ACC112 (cell line): Measurements from ENCODE around the gene NAGA.
"Not testable (repeated sequence)": the region's sequence is repeated elsewhere in the genome, so short reads cannot be mapped to it uniquely, and the experiment has no call there.

Source experiments
- H2AFZ ChIP-seq: fragments of 200-600 bp; sonication (generic); one replicate; pipeline ENCODE4 v1.6.0; 2017; ENCODE audit warnings: antibody characterized with exemption, low read length; ENCODE audit not compliant: unreplicated experiment
- H3K27ac ChIP-seq: fragments of 200-600 bp; sonication (generic); 2 replicates; pipeline ENCODE4 v1.5.1; 2014; ENCODE audit warnings: low read depth, mild to moderate bottlenecking, antibody characterized with exemption, low read length, moderate library complexity
- H3K27me3 ChIP-seq: fragments of 200-600 bp; sonication (generic); 2 replicates; pipeline ENCODE4 v1.6.1; 2014; ENCODE audit warnings: mild to moderate bottlenecking, antibody characterized with exemption, low read length, moderate library complexity, mixed read lengths; ENCODE audit not compliant: insufficient read depth
- H3K36me3 ChIP-seq: fragments of 200-600 bp; sonication (generic); 2 replicates; pipeline ENCODE4 v1.6.1; 2016; ENCODE audit warnings: mild to moderate bottlenecking, antibody characterized with exemption, low read length, moderate library complexity, mixed read lengths; ENCODE audit not compliant: insufficient read depth
- H3K4me1 ChIP-seq: fragments of 200-600 bp; sonication (generic); one replicate; pipeline ENCODE4 v1.6.1; 2016; ENCODE audit warnings: low read length, mixed read lengths; ENCODE audit not compliant: insufficient read depth, unreplicated experiment, control insufficient read depth
- H3K4me3 ChIP-seq: fragments of 200-600 bp; sonication (generic); 2 replicates; pipeline ENCODE4 v1.5.1; 2014; ENCODE audit warnings: mild to moderate bottlenecking, low read depth, low read length
- H3K79me2 ChIP-seq: fragments of 200-600 bp; sonication (generic); one replicate; pipeline ENCODE4 v1.6.0; 2016; ENCODE audit warnings: low read length; ENCODE audit not compliant: control insufficient read depth, unreplicated experiment, insufficient read depth

Gene NAGA

GRCh38 chr22:42074846-42075676, 4.4 kb upstream of the NAGA start:
- peak overlapping the region; percentile 65 for H3K27ac ChIP-seq
- H2AFZ ChIP-seq: peak overlapping the region; percentile 14
- H3K4me1 ChIP-seq: peaks cover 33% of the 10 kb centered on the region
- no peaks in the 10 kb centered on the region for H3K27me3 ChIP-seq
- peaks cover 4% of the 10 kb centered on the region; the same call in 1 of the 2 replicates for H3K36me3 ChIP-seq
- H3K79me2 ChIP-seq: peaks cover 24% of the 10 kb centered on the region
- peak overlapping the region; percentile 80 for H3K4me3 ChIP-seq

GRCh38 chr22:42074132-42074811, 3.7 kb upstream of the NAGA start, which contains the start of gene PHETA2:
Gene PHETA2 (plus strand): TSS chr22:42074248. CDS start chr22:42077294, 3,046 bp downstream.
- H3K79me2 ChIP-seq: peaks cover 24% of the 10 kb centered on the region
- H3K27me3 ChIP-seq: no peaks in the 10 kb centered on the region
- peak within 1 kb of the TSS; percentile 80 for H3K4me3 ChIP-seq
- H3K27ac ChIP-seq: peak within 1 kb of the TSS; percentile 65
- peaks cover 4% of the 10 kb centered on the region; the same call in 1 of the 2 replicates for H3K36me3 ChIP-seq
- peak within 1 kb of the TSS; percentile 80 for H2AFZ ChIP-seq
- peaks cover 33% of the 10 kb centered on the region for H3K4me1 ChIP-seq

- Histone ChIP-seq H2AFZ (peak overlapping the region; percentile 80), H3K79me2 (peaks cover 24% of the 10 kb centered on the region), H3K4me1 (peaks cover 28% of the 10 kb centered on the region), H3K27ac (peak overlapping the region; percentile 65), H3K27me3 (no peaks in the 10 kb centered on the region), H3K4me3 (peak overlapping the region; percentile 80), H3K36me3 (peaks cover 4% of the 10 kb centered on the region; the same call in 1 of the 2 replicates)
These were observed 3.0 kb upstream of the NAGA start for GRCh38 chr22:42073621-42074041.

- Histone ChIP-seq H3K27me3 (no peaks in the 10 kb centered on the region), H3K27ac (no peak overlapping the region), H3K36me3 (peaks cover 4% of the 10 kb centered on the region; the same call in 1 of the 2 replicates), H3K4me1 (peaks cover 19% of the 10 kb centered on the region), H3K4me3 (no peak overlapping the region), H3K79me2 (peaks cover 24% of the 10 kb centered on the region), H2AFZ (no peak overlapping the region)
These were observed 2.2 kb upstream of the NAGA start for GRCh38 chr22:42072606-42073330.

GRCh38 chr22:42071508-42071907, 896 bp upstream of the NAGA start:
- H3K36me3 ChIP-seq, H3K27me3 ChIP-seq, H2AFZ ChIP-seq: not testable (repeated sequence)
- peak overlapping the region; percentile 42; the same call in 1 of the 2 replicates for H3K27ac ChIP-seq
- H3K79me2 ChIP-seq: peaks cover 24% of the 10 kb centered on the region
- H3K4me1 ChIP-seq: peaks cover 19% of the 10 kb centered on the region
- peak overlapping the region; percentile 74 for H3K4me3 ChIP-seq

GRCh38 chr22:42069801-42070516, 653 bp downstream of the NAGA start:
- H2AFZ ChIP-seq: peak overlapping the region; percentile 20
- peaks cover 17% of the 10 kb centered on the region for H3K79me2 ChIP-seq
- peak overlapping the region; percentile 74 for H3K4me3 ChIP-seq
- no peaks in the 10 kb centered on the region for H3K27me3 ChIP-seq
- H3K36me3 ChIP-seq: no peaks in the 10 kb centered on the region
- peak overlapping the region; percentile 42 for H3K27ac ChIP-seq
- H3K4me1 ChIP-seq: peaks cover 16% of the 10 kb centered on the region

- peaks cover 2% of the 10 kb centered on the region for H3K79me2 ChIP-seq
- H3K4me3 ChIP-seq: no peak overlapping the region
These were observed 2.3 kb downstream of the NAGA start for GRCh38 chr22:42068291-42068690.

GRCh38 chr22:42067671-42068251, 2.9 kb downstream of the NAGA start:
- no peaks in the 10 kb centered on the region for H3K36me3 ChIP-seq
- H3K79me2 ChIP-seq: no peaks in the 10 kb centered on the region
- H3K4me1 ChIP-seq: peaks cover 7% of the 10 kb centered on the region
- no peaks in the 10 kb centered on the region for H3K27me3 ChIP-seq
- no peak overlapping the region for H2AFZ ChIP-seq
- no peak overlapping the region for H3K4me3 ChIP-seq
- no peak overlapping the region for H3K27ac ChIP-seq

More at GRCh38 chr22:42068291-42068690, 2.3 kb downstream of the NAGA start:
- no peak overlapping the region for H2AFZ ChIP-seq
- no peaks in the 10 kb centered on the region for H3K36me3 ChIP-seq
- no peak overlapping the region for H3K27ac ChIP-seq
- peaks cover 10% of the 10 kb centered on the region for H3K4me1 ChIP-seq
- no peaks in the 10 kb centered on the region for H3K27me3 ChIP-seq

- Histone ChIP-seq H3K27ac (no peak overlapping the region), H3K4me3 (no peak overlapping the region), H3K27me3 (no peaks in the 10 kb centered on the region), H3K36me3 (no peaks in the 10 kb centered on the region), H3K79me2 (no peaks in the 10 kb centered on the region), H3K4me1 (peaks cover 7% of the 10 kb centered on the region), H2AFZ (no peak overlapping the region)
These were observed 3.7 kb downstream of the NAGA start for GRCh38 chr22:42066937-42067336.
